ENCODE results near the gene PIKFYVE. TPM values are rescaled to one million over a fixed set of nuclear protein-coding genes. Genes with fewer than 3 reads are reported as not detected.

PIKFYVE gene
- total and polyA plus RNA-seq, 2 of the 8 experiments (the other 6 are each of a cell fraction or from before 2014, with no cell fraction given) = 8.8 to 33.5 TPM

- Histone ChIP-seq H4K20me1 (replicated peaks in 1 of 2; ENCODE audit: control insufficient read depth in 1 of 2, insufficient read depth in 2 of 2, low read length in 2 of 2) (no peaks in the 10 kb centered on the region), H2BK5ac (ENCODE audit: low read depth, low read length) (no peak overlapping the region), H3K4me2 (ENCODE audit: insufficient read depth in 1 of 2, low read depth in 2 of 2, low read length in 2 of 2) (no peak overlapping the region), H2BK15ac (ENCODE audit: low read length) (no peak overlapping the region), H3K56ac (replicated peaks; ENCODE audit: insufficient read length, low read depth, low read length) (no peak overlapping the region), H3K36me3 (ENCODE audit: control insufficient read depth in 2 of 4, insufficient read depth in 4 of 4, low read length in 3 of 4) (no peaks in the 10 kb centered on the region), H3K27ac (ENCODE audit: low read depth, low read length) (no peak overlapping the region), H4K8ac (ENCODE audit: extremely low read depth, insufficient read depth, low read length) (no peak overlapping the region), H2AK5ac (ENCODE audit: low read depth, low read length) (no peak overlapping the region), H3K23ac (ENCODE audit: insufficient read length) (no peak overlapping the region), H3K23me2 (ENCODE audit: low read depth, low read length) (no peaks in the 10 kb centered on the region), H3K18ac (ENCODE audit: extremely low read depth, low read length) (no peak overlapping the region), H3K9me3 (ENCODE audit: insufficient read depth in 2 of 2, low read depth in 1 of 2, low read length in 1 of 2) (peaks cover 8 to 9% of the 10 kb centered on the region in 2 experiments; a peak in 2 of 4 replicates), H3K27me3 (replicated peaks in 1 of 4; ENCODE audit: control insufficient read depth in 3 of 4, extremely low read depth in 1 of 4, insufficient read depth in 3 of 4, low read length in 3 of 4) (no peaks in the 10 kb centered on the region), H2BK120ac (replicated peaks; ENCODE audit: low read depth, low read length) (no peak overlapping the region), H4K5ac (ENCODE audit: insufficient read length, low read depth, low read length) (no peak overlapping the region), H3K4me1 (replicated peaks in 1 of 4; ENCODE audit: control insufficient read depth in 3 of 4, insufficient read depth in 4 of 4, low read length in 3 of 4) (no peaks in the 10 kb centered on the region), H2BK20ac (ENCODE audit: low read length) (no peak overlapping the region), H3K4ac (replicated peaks; ENCODE audit: insufficient read length, low read depth, low read length) (no peak overlapping the region), H3K79me1 (ENCODE audit: low read depth, low read length) (no peaks in the 10 kb centered on the region), H2AFZ (ENCODE audit: low read length) (no peak overlapping the region), H3K14ac (ENCODE audit: insufficient read length) (no peak overlapping the region), H3K79me2 (ENCODE audit: control insufficient read depth in 1 of 2, insufficient read depth in 2 of 2, low read length in 2 of 2) (no peaks in the 10 kb centered on the region), H4K91ac (replicated peaks; ENCODE audit: insufficient read length, low read length) (no peak overlapping the region), H2BK12ac (ENCODE audit: low read depth, low read length) (no peak overlapping the region), H3K4me3 (ENCODE audit: extremely low read depth in 1 of 4, insufficient read depth in 2 of 4, low read depth in 3 of 4, low read length in 4 of 4) (no peak overlapping the region), H3K9ac (replicated peaks in 1 of 4; ENCODE audit: extremely low read depth in 1 of 4, low read depth in 3 of 4, low read length in 3 of 4) (no peak overlapping the region)
- ChIA-PET CTCF (ENCODE audit: partially characterized antibody) (interaction anchor here (0.8 to 2.4 kb wide), 2 partner anchors 10 to 49 kb away, joined by 4 to 9 read pairs; no protein-coding TSS in a partner anchor), POLR2A (ENCODE audit: partially characterized antibody) (interaction anchor here (0.8 kb wide), 1 partner anchor 22 kb away, joined by 3 read pairs; no protein-coding TSS in a partner anchor)
- no peak for DNase-seq (ENCODE audit: low read depth in 1 of 2, low spot score in 2 of 2)
- FAIRE-seq = no peak
- 90% methylated on average over 2 of the region's 2 CpGs; no CpG with 5 or more reads in 1 of the 2 experiments for WGBS, 2 experiments (ENCODE audit: extremely low coverage in 1 of 2, insufficient coverage in 1 of 2, insufficient read length in 1 of 2, insufficient replicate concordance in 2 of 2, low coverage in 1 of 2, low lambda C conversion rate in 2 of 2, missing lambda C conversion rate in 1 of 2)
- TF ChIP-seq CBX5 (IDR thresholded peaks at IDR 0.05; ENCODE audit: low read depth, low read length) = no peak
- TF ChIP-seq RBBP5 (IDR thresholded peaks at IDR 0.05; ENCODE audit: borderline replicate concordance, low read depth, low read length) = no peak
- TF ChIP-seq CTBP2 (IDR thresholded peaks at IDR 0.05; ENCODE audit: borderline replicate concordance, insufficient read depth, insufficient read length, low read length) = no peak
- no peak for TF ChIP-seq SAP30 (IDR thresholded peaks at IDR 0.05; ENCODE audit: insufficient read depth, insufficient replicate concordance, low read length)
- TF ChIP-seq POU5F1 (IDR thresholded peaks at IDR 0.05; ENCODE audit: low read depth, low read length) = no peak
- no peak for TF ChIP-seq RNF2 (IDR thresholded peaks at IDR 0.05; ENCODE audit: borderline replicate concordance, low read depth, low read length, missing control alignments, poor library complexity, severe bottlenecking)
- TF ChIP-seq PHF8 (conservative IDR thresholded peaks at IDR 0.05; ENCODE audit: low read depth, low read length) = no peak
- TF ChIP-seq TEAD4 (IDR thresholded peaks at IDR 0.05; ENCODE audit: low read depth, low read length) = no peak
- no peak for TF ChIP-seq YY1 (IDR thresholded peaks at IDR 0.05; ENCODE audit: low read depth, low read length)
- no peak for TF ChIP-seq ASH2L (IDR thresholded peaks at IDR 0.05; ENCODE audit: low read length)
- TF ChIP-seq CBX8 (IDR thresholded peaks at IDR 0.05; ENCODE audit: borderline replicate concordance, low read depth, low read length) = no peak
- no peak for TF ChIP-seq EGR1 (IDR thresholded peaks at IDR 0.05; ENCODE audit: borderline replicate concordance, low read depth, low read length)
- TF ChIP-seq SUZ12 (IDR thresholded peaks at IDR 0.05; ENCODE audit: low read length) = no peak
- no peak for TF ChIP-seq CREB1 (IDR thresholded peaks at IDR 0.05)
These were observed 41.3 kb upstream of the PIKFYVE start for GRCh38 chr2:208224802-208225201.
